A549 (cell line): Measurements from ENCODE around the gene RDH5. TPM values are rescaled to one million over a fixed set of nuclear protein-coding genes. Genes with fewer than 3 reads are reported as not detected.

Experiments
- ATAC-seq, 2 experiments: fragments of 200-7000 bp in 1 of 2; fragments of >200 bp in 1 of 2; cut with Nextera tagmentation in 1 of 2; cut with Tn5 transposase in 1 of 2; 3 replicates each; pipeline versions ENCODE4 v1.8.0 to v1.9.1; 2018 to 2020; ENCODE audit warnings: mild to moderate bottlenecking in 1 of 2, moderate library complexity in 1 of 2
- CTCF ChIA-PET: fragments of 300-600 bp; sonication (Branson Sonifier 250); formaldehyde crosslinking; extraction: SDS; loops from one replicate; lab custom pipeline; 2021; ENCODE audit warnings: antibody characterized with exemption, inconsistent platforms; lab: Yijun Ruan, JAX
- POLR2A ChIA-PET: fragments of 350-600 bp; formaldehyde crosslinking; extraction: SDS; loops from one replicate; lab custom pipeline; 2021; ENCODE audit warnings: antibody characterized with exemption, inconsistent platforms; lab: Yijun Ruan, JAX
- DNase-seq, 2 experiments: peaks; one replicate each; pipeline versions ENCODE4 v3.0.0 to v3.0.0-alpha.2; 2011 to 2016; ENCODE audit warnings: low read depth in 1 of 2, low spot score in 1 of 2
- FAIRE-seq: peaks from 2 replicates; lab custom pipeline; 2011; peaks lifted over from hg19 to GRCh38; lab: Jason Lieb, UNC
- H3K27ac ChIP-seq, 2 experiments: fragments of >200 bp; sonication (Bioruptor Twin); formaldehyde crosslinking; 3 replicates each; pipeline ENCODE4 v1.5.1; 2016 to 2017
- H3K4me1 ChIP-seq: fragments of >200 bp; sonication (Bioruptor Twin); formaldehyde crosslinking; 3 replicates; pipeline ENCODE4 v1.6.1; 2016
- H3K4me2 ChIP-seq: fragments of >200 bp; sonication (Bioruptor Twin); formaldehyde crosslinking; 3 replicates; pipeline ENCODE4 v1.6.1; 2016
- H3K4me3 ChIP-seq: fragments of >200 bp; sonication (Bioruptor Twin); formaldehyde crosslinking; 3 replicates; pipeline ENCODE4 v1.5.1; 2016
- H3K9me3 ChIP-seq: fragments of >200 bp; sonication (Bioruptor Twin); formaldehyde crosslinking; 3 replicates; pipeline ENCODE4 v1.6.1; 2016
- BHLHE40 ChIP-seq: IDR thresholded peaks from 2 replicates; pipeline ENCODE4 v1.6.1; 2012; ENCODE audit warnings: low read depth, low read length, inconsistent platforms
- CBX2 ChIP-seq: fragments of 200-600 bp; sonication (generic); IDR thresholded peaks from 2 replicates; pipeline ENCODE4 v1.6.1; 2016; ENCODE audit warnings: low read depth, mild to moderate bottlenecking, borderline replicate concordance
- CTCF ChIP-seq: fragments of >200 bp; sonication (Bioruptor Twin); formaldehyde crosslinking; IDR thresholded peaks from 3 replicates; pipeline ENCODE4 v1.5.1; 2016
- EP300 ChIP-seq, 2 experiments: fragments of >200 bp; sonication (Bioruptor Twin); formaldehyde crosslinking; IDR thresholded peaks; 2 replicates in 1 of 2; 3 replicates in 1 of 2; pipeline ENCODE4 v1.6.1; 2016 to 2017
- ESRRA ChIP-seq: fragments of 150-350 bp; IDR thresholded peaks from 2 replicates; pipeline ENCODE4 v1.6.1; 2014; ENCODE audit warnings: mild to moderate bottlenecking, low read length, borderline replicate concordance
- GATA3 ChIP-seq: IDR thresholded peaks from 2 replicates; pipeline ENCODE4 v1.6.1; 2012; ENCODE audit warnings: borderline replicate concordance
- HMGXB4 ChIP-seq: fragments of 250-450 bp; sonication (Bioruptor Pico); IDR thresholded peaks from 2 replicates; pipeline ENCODE4 v1.5.0; 2021; ENCODE audit warnings: mild to moderate bottlenecking, moderate library complexity, borderline replicate concordance
- HOXB5 ChIP-seq: fragments of 250-450 bp; sonication (Bioruptor Pico); IDR thresholded peaks from 2 replicates; pipeline ENCODE4 v1.5.0; 2020; ENCODE audit warnings: mild to moderate bottlenecking, moderate library complexity
- KDM1A ChIP-seq: fragments of 200-600 bp; sonication (generic); IDR thresholded peaks from 2 replicates; pipeline ENCODE4 v1.6.1; 2016; ENCODE audit warnings: low read depth, mild to moderate bottlenecking
- KDM5A ChIP-seq: fragments of 200-600 bp; sonication (generic); IDR thresholded peaks from 2 replicates; pipeline ENCODE4 v1.6.1; 2016; ENCODE audit warnings: antibody characterized with exemption, mild to moderate bottlenecking
- NR3C1 ChIP-seq: fragments of >200 bp; sonication (Bioruptor Twin); formaldehyde crosslinking; IDR thresholded peaks from 3 replicates; pipeline ENCODE4 v1.6.1; 2017
- RAD21 ChIP-seq, 2 experiments: fragments of >200 bp in 1 of 2; sonication (Bioruptor Twin) in 1 of 2; formaldehyde crosslinking in 1 of 2; IDR thresholded peaks in 1 of 2; conservative IDR thresholded peaks in 1 of 2; 2 replicates in 1 of 2; 3 replicates in 1 of 2; pipeline ENCODE4 v1.6.1; 2012 to 2018; ENCODE audit warnings: inconsistent platforms in 1 of 2
- RARB ChIP-seq: fragments of 250-450 bp; sonication (Bioruptor Pico); IDR thresholded peaks from 2 replicates; pipeline ENCODE4 v1.8.0; 2021; ENCODE audit warnings: mild to moderate bottlenecking, moderate library complexity
- RCOR1 ChIP-seq: fragments of 150-350 bp; IDR thresholded peaks from 2 replicates; pipeline ENCODE4 v1.6.1; 2014; ENCODE audit warnings: antibody characterized with exemption, low read length, low read depth
- RFX5 ChIP-seq: fragments of 450-650 bp; IDR thresholded peaks from 2 replicates; pipeline ENCODE4 v1.7.1; 2014; ENCODE audit warnings: antibody characterized with exemption, mild to moderate bottlenecking, moderate library complexity
- RNF2 ChIP-seq: fragments of 200-600 bp; sonication (generic); IDR thresholded peaks from 2 replicates; pipeline ENCODE4 v1.6.1; 2016; ENCODE audit warnings: low read depth, mild to moderate bottlenecking, antibody characterized with exemption, moderate library complexity, borderline replicate concordance
- SMC3 ChIP-seq: fragments of >200 bp; sonication (Bioruptor Twin); formaldehyde crosslinking; IDR thresholded peaks from 3 replicates; pipeline ENCODE4 v1.6.1; 2018; ENCODE audit warnings: inconsistent platforms
- TFCP2L1 ChIP-seq: fragments of 250-450 bp; sonication (Bioruptor Pico); IDR thresholded peaks from 2 replicates; pipeline ENCODE4 v1.5.0; 2021; ENCODE audit warnings: mild to moderate bottlenecking
- TP53 ChIP-seq: fragments of 250-450 bp; sonication (Bioruptor Pico); IDR thresholded peaks from 2 replicates; pipeline ENCODE4 v1.5.0; 2021; ENCODE audit warnings: mild to moderate bottlenecking, moderate library complexity
- ZSCAN20 ChIP-seq: fragments of 250-450 bp; sonication (Bioruptor Pico); IDR thresholded peaks from 2 replicates; pipeline ENCODE4 v1.8.0; 2022; ENCODE audit warnings: mild to moderate bottlenecking, moderate library complexity
- WGBS: methylation state at CpG from one replicate; pipeline ENCODE4 v1.1.6; 2017; ENCODE audit errors: missing lambda C conversion rate; 5-methylcytosine and 5-hydroxymethylcytosine counted together
- polyA plus RNA-seq, 4 experiments: library from polyadenylated mRNA; depleted of rRNA in 3 of 4; stranded (reverse); fragments of >200 nt; fragmentation: RNase III in 1 of 4; extraction: RNeasy Plus Mini Kit Qiagen cat#74134 plus additional on column Dnase treatment in 1 of 4; gene quantifications; 2 replicates in 3 of 4; 3 replicates in 1 of 4; pipeline ENCODE4 v1.2.3, GENCODE V29; 2011 to 2017
- TF ChIP-seq, protein P1 (sequence below): fragments of 150-350 bp; IDR thresholded peaks from 2 replicates; pipeline ENCODE4 v1.6.1; 2014; ENCODE audit warnings: low read depth, mild to moderate bottlenecking, low read length
- TF ChIP-seq, protein P2 (sequence below): fragments of >200 bp; sonication (Bioruptor Twin); formaldehyde crosslinking; IDR thresholded peaks from 3 replicates; pipeline ENCODE4 v1.6.1; 2016

Gene RDH5
- polyA plus RNA-seq, 2 of the 4 experiments (the other 2 are of a cell fraction), result 4.1 to 9.1 TPM

DNA sequence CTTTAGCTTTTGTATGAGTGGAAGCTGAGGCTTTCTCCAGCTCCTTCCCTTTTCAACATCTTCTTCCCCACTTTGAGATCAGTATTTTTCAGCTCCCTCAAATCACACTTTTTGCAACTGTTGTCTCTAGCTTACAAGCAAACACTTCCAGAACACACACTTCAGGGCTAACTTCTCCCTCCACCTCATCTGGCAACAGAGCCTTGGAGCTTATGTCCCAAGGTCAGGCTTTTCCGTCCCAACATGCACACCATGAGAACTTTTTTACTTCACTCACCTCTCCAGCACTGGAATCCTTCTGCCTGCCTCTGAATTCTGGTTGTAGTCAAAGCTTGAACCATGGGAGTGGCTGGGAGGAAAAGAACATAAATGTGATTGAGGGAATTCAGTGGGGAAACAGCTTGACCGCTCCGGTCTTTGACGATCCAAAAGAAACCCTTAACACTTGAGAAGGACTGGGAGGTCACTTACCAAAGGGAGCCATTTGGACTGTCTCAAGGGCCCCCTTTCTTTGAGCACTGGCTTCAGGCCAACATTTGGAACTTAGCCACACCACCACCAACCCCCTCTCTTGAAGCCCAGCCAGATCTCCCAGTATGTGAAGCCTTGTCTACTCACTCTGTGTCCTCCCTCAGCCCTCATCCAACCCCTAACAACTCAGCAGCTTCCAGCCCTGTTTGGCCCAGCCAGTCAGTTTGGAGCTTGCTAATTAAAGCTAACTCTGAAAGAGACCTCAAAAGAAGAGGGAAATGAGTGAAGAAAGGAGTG, 8.2 kb upstream of the RDH5 start (continued):
- TF ChIP-seq GATA3 (no peak), KDM1A (no peak), RNF2 (no peak), CTCF (no peak), HOXB5 (CRISPR knock-in tag) (no peak), TP53 (CRISPR knock-in tag) (no peak), KDM5A (no peak)

DNA sequence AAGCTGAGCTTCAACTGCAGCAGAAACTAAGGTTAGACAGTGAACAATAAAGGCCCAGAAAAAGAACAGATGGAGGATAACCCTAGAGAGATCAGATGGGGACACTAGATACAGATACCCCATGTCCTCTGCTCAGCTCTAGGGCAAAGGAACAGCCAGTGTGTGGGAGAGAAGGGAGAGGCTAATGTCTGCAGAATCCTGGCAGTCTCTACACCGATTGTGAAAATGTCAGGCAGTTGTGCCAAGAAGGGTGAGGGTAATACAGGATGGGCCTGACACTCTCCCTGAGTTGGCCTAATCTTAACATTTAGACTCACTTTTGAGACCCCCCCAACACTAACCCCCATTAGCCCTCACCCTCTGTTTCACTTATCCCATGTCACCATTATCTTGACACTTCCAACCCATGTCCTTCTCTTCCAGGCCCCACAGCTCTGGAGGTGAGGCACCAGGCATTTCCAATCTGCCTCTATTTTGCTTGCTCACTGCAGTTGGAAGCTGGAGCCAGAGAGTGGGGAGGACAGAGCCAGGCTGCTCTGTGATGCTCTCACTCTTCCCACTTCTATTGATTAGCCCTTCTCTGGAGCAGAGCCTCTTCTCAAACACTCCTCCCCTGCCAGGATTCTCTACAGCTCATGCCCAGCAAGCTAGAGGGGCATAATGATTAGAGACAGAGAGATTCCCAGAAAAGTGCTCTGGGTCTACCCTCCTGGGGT, 7.3 kb upstream of the RDH5 start:
- TF ChIP-seq NR3C1 (no peak), BHLHE40 (no peak), RCOR1 (no peak), TFCP2L1 (no peak), ZSCAN20 (CRISPR knock-in tag) (no peak), TP53 (CRISPR knock-in tag) (no peak), ESRRA (no peak), RARB (CRISPR knock-in tag) (no peak), GATA3 (no peak), SMC3 (no peak), CBX2 (no peak), RAD21 (conservative IDR thresholded peaks at IDR 0.05 in 1 of 2, IDR thresholded peaks at IDR 0.05 in 1 of 2) (no peak), RFX5 (no peak), HMGXB4 (CRISPR knock-in tag) (no peak), EP300 (IDR thresholded peaks at IDR 0.05) (no peak)
- TF ChIP-seq, protein P1, sequence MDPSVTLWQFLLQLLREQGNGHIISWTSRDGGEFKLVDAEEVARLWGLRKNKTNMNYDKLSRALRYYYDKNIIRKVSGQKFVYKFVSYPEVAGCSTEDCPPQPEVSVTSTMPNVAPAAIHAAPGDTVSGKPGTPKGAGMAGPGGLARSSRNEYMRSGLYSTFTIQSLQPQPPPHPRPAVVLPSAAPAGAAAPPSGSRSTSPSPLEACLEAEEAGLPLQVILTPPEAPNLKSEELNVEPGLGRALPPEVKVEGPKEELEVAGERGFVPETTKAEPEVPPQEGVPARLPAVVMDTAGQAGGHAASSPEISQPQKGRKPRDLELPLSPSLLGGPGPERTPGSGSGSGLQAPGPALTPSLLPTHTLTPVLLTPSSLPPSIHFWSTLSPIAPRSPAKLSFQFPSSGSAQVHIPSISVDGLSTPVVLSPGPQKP, result no peak
- TF ChIP-seq, protein P2, sequence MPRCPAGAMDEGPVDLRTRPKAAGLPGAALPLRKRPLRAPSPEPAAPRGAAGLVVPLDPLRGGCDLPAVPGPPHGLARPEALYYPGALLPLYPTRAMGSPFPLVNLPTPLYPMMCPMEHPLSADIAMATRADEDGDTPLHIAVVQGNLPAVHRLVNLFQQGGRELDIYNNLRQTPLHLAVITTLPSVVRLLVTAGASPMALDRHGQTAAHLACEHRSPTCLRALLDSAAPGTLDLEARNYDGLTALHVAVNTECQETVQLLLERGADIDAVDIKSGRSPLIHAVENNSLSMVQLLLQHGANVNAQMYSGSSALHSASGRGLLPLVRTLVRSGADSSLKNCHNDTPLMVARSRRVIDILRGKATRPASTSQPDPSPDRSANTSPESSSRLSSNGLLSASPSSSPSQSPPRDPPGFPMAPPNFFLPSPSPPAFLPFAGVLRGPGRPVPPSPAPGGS, result no peak
- no peak for FAIRE-seq
- no peak overlapping the region for H3K4me3 ChIP-seq
- ChIA-PET CTCF (interaction anchor here (0.7 to 1.8 kb wide), 6 partner anchors 9 to 733 kb away, joined by 3 to 9 read pairs (median 4); a partner anchor contains a TSS), POLR2A (no interaction called here)
- 5% methylated on average over 1 of the region's 1 CpG for WGBS
- no peak overlapping the region for H3K27ac ChIP-seq
- no peaks in the 10 kb centered on the region for H3K9me3 ChIP-seq
- H3K4me2 ChIP-seq, result no peak overlapping the region
- no peak for ATAC-seq
- H3K4me1 ChIP-seq, result peaks cover 29% of the 10 kb centered on the region
- no peak for DNase-seq
